ENCODE results near the gene PILRA.
"Not testable (repeated sequence)": the region's sequence is repeated elsewhere in the genome, so short reads cannot be mapped to it uniquely, and the experiment has no call there.

Gene PILRA

GRCh38 chr7:100370746-100371145 lies 2.5 kb upstream of the PILRA start:
- no peak for TF ChIP-seq CTCF (IDR thresholded peaks at IDR 0.05; ENCODE audit: low read depth, low read length)
- DNase-seq (ENCODE audit: extremely low read depth, low read depth), result no peak

- no peak for TF ChIP-seq CTCF (IDR thresholded peaks at IDR 0.05; ENCODE audit: low read depth, low read length)
- DNase-seq (ENCODE audit: extremely low read depth, low read depth), result no peak
Observed at GRCh38 chr7:100371561-100372171, 1.6 kb upstream of the PILRA start.

- peak; percentile 8 for DNase-seq (ENCODE audit: extremely low read depth, low read depth)
- TF ChIP-seq CTCF (IDR thresholded peaks at IDR 0.05; ENCODE audit: low read depth, low read length), result no peak
Observed at GRCh38 chr7:100372256-100372655, 1.0 kb upstream of the PILRA start.

- TF ChIP-seq CTCF (IDR thresholded peaks at IDR 0.05; ENCODE audit: low read depth, low read length), result no peak
- no peak for DNase-seq (ENCODE audit: extremely low read depth, low read depth)
Observed at GRCh38 chr7:100372694-100373093, 593 bp upstream of the PILRA start.

- not testable (repeated sequence) for DNase-seq (ENCODE audit: extremely low read depth, low read depth)
Observed at GRCh38 chr7:100373870-100374598, 747 bp downstream of the PILRA start.

GRCh38 chr7:100374601-100375000 lies 1.3 kb downstream of the PILRA start:
- no peak for TF ChIP-seq CTCF (IDR thresholded peaks at IDR 0.05; ENCODE audit: low read depth, low read length)
- DNase-seq (ENCODE audit: extremely low read depth, low read depth), result no peak

- no peak for DNase-seq (ENCODE audit: extremely low read depth, low read depth)
- TF ChIP-seq CTCF (IDR thresholded peaks at IDR 0.05; ENCODE audit: low read depth, low read length), result no peak
Observed at GRCh38 chr7:100376066-100376465, 2.8 kb downstream of the PILRA start.
